Caco-2 (cell line): ENCODE results near the gene CSH1. TPM values are rescaled to one million over a fixed set of nuclear protein-coding genes. Genes with fewer than 3 reads are reported as not detected.
A peak's percentile ranks its signal among the peaks of the same experiment; 100 is the strongest.
"Not testable (repeated sequence)": the region's sequence is repeated elsewhere in the genome, so short reads cannot be mapped to it uniquely, and the experiment has no call there.

Source experiments
- BruUV-seq: library from RNA; stranded (reverse); fragments of 400-500 nt; replicated peaks from 2 replicates; lab custom pipeline; 2021; lab: Mats Ljungman, UMichigan
- CTCF ChIA-PET: fragments of 300-600 bp; sonication (Branson Sonifier 250); formaldehyde crosslinking; loops from one replicate; lab custom pipeline; 2022; ENCODE audit warnings: antibody characterized with exemption; lab: Charles Lee
- POLR2A ChIA-PET: fragments of 300-600 bp; sonication (Branson Sonifier 250); formaldehyde crosslinking; loops from one replicate; lab custom pipeline; 2022; ENCODE audit warnings: antibody characterized with exemption; lab: Charles Lee
- DNase-seq, 2 experiments: peaks; one replicate each; pipeline versions ENCODE4 v3.0.0 to v3.0.0-alpha.2; 2020 to 2022
- H3K27me3 ChIP-seq: replicated peaks from 2 replicates; pipeline ENCODE4 v1.6.0; 2011; ENCODE audit warnings: low read length; ENCODE audit not compliant: control insufficient read depth, insufficient read depth
- H3K36me3 ChIP-seq: 2 replicates; pipeline ENCODE4 v1.5.1; 2011; ENCODE audit warnings: low read length; ENCODE audit not compliant: control insufficient read depth, insufficient read depth
- H3K4me1 ChIP-seq: fragments of 250-450 bp; sonication (Bioruptor Pico); 2 replicates; pipeline ENCODE4 v1.5.1; 2020; ENCODE audit warnings: mild to moderate bottlenecking
- H3K4me3 ChIP-seq: 2 replicates; pipeline ENCODE4 v1.5.1; 2011; ENCODE audit warnings: low read depth, mild to moderate bottlenecking, control low read depth, low read length
- H3K9me3 ChIP-seq: fragments of 250-450 bp; sonication (Bioruptor Pico); 2 replicates; pipeline ENCODE4 v1.5.1; 2020; ENCODE audit warnings: mild to moderate bottlenecking, moderate library complexity
- H3K27ac Mint-ChIP-seq: one replicate; pipeline ENCODE4 v1.8.0; 2022; ENCODE audit warnings: mixed read lengths; ENCODE audit not compliant: unreplicated experiment
- H3K27me3 Mint-ChIP-seq: one replicate; pipeline ENCODE4 v1.8.0; 2022; ENCODE audit warnings: mixed read lengths; ENCODE audit not compliant: insufficient read depth, unreplicated experiment
- H3K36me3 Mint-ChIP-seq: one replicate; pipeline ENCODE4 v1.8.0; 2022; ENCODE audit warnings: mild to moderate bottlenecking, mixed read lengths; ENCODE audit not compliant: insufficient read depth, unreplicated experiment
- H3K4me1 Mint-ChIP-seq: one replicate; pipeline ENCODE4 v1.8.0; 2022; ENCODE audit warnings: low read depth, mixed read lengths; ENCODE audit not compliant: unreplicated experiment
- H3K4me3 Mint-ChIP-seq: one replicate; pipeline ENCODE4 v1.8.0; 2022; ENCODE audit warnings: mild to moderate bottlenecking, moderate library complexity, mixed read lengths; ENCODE audit not compliant: unreplicated experiment
- H3K9me3 Mint-ChIP-seq: one replicate; pipeline ENCODE4 v1.8.0; 2022; ENCODE audit warnings: mixed read lengths; ENCODE audit not compliant: unreplicated experiment
- intact Hi-C: fragments of 100-400 bp; cut with micrococcal nuclease; formaldehyde crosslinking; loops from one replicate; pipeline ENCODE4 v1.10.0; 2022; ENCODE audit not compliant: unreplicated experiment
- total RNA-seq: library from RNA; stranded (reverse); gene quantifications from 2 replicates; pipeline ENCODE4 v1.2.3, GENCODE V29; 2022
- TF ChIP-seq, protein P1 (sequence below), 2 experiments: fragments of 200-600 bp in 1 of 2; IDR thresholded peaks; 1 replicate in 1 of 2; 2 replicates in 1 of 2; pipeline versions ENCODE4 v1.5.1 to v1.8.0; 2011 to 2022; ENCODE audit warnings: antibody characterized with exemption in 1 of 2, control low read depth in 1 of 2, inconsistent platforms in 1 of 2, low read depth in 1 of 2, low read length in 1 of 2, mild to moderate bottlenecking in 1 of 2, moderate library complexity in 1 of 2; ENCODE audit not compliant: insufficient read depth in 1 of 2, severe bottlenecking in 1 of 2, unreplicated experiment in 1 of 2

The CSH1 gene
- total RNA-seq, 1 experiment from 2014 or later, result not detected

DNA sequence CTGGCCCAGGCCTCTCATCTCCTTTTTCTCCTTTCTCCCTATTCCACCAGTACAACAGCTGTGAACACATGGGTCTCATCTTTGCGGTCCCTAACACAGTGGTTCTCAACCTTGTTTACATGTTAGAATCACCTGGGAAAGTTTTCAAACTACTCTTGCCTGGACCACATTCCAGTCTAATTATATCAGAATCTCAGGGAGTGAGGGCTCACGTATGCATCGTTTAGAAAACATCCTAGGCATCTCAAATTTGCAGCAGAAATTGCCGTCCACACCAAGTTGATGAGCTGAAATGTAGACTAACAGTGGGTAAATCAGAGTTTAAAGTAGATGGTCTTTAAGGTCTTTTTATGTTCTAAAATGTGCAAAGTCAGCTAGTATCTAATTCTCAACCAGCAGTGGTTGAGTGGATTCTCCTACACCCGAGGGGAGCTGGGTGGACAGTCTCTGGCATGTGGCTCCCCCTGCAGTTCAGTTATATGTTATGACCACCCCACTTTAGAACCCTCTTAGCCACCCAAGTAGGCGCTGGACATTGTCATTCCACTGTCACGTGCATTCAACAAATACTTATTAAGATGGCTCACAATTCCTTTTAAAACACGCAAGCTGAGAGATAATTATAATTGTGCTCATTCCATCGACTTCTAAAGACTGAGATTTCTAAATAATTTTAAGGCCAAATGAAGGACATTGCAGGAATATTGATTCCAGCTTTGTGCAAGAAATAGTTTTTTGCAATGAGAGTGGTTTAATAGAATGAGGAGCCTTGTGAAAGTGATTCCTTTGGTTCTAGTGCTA, 26.7 kb downstream of the CSH1 start:
- POLR2A ChIA-PET, H3K4me1 ChIP-seq, H3K27me3 ChIP-seq, intact Hi-C loops, H3K4me3 ChIP-seq, H3K9me3 Mint-ChIP-seq, H3K9me3 ChIP-seq, H3K36me3 ChIP-seq, H3K27me3 Mint-ChIP-seq, H3K36me3 Mint-ChIP-seq, H3K4me1 Mint-ChIP-seq, H3K27ac Mint-ChIP-seq, CTCF ChIA-PET, H3K4me3 Mint-ChIP-seq, BruUV-seq: not testable (repeated sequence)
- TF ChIP-seq, protein P1, sequence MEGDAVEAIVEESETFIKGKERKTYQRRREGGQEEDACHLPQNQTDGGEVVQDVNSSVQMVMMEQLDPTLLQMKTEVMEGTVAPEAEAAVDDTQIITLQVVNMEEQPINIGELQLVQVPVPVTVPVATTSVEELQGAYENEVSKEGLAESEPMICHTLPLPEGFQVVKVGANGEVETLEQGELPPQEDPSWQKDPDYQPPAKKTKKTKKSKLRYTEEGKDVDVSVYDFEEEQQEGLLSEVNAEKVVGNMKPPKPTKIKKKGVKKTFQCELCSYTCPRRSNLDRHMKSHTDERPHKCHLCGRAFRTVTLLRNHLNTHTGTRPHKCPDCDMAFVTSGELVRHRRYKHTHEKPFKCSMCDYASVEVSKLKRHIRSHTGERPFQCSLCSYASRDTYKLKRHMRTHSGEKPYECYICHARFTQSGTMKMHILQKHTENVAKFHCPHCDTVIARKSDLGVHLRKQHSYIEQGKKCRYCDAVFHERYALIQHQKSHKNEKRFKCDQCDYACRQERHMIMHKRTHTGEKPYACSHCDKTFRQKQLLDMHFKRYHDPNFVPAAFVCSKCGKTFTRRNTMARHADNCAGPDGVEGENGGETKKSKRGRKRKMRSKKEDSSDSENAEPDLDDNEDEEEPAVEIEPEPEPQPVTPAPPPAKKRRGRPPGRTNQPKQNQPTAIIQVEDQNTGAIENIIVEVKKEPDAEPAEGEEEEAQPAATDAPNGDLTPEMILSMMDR (IDR thresholded peaks at IDR 0.05; ENCODE audit: insufficient read depth in 1 of 2, low read depth in 1 of 2, low read length in 1 of 2, severe bottlenecking in 1 of 2, unreplicated experiment in 1 of 2), result peak in 1 of 2 experiments; percentile 14
- DNase-seq, result peak in 1 of 2 experiments; percentile 25

DNA sequence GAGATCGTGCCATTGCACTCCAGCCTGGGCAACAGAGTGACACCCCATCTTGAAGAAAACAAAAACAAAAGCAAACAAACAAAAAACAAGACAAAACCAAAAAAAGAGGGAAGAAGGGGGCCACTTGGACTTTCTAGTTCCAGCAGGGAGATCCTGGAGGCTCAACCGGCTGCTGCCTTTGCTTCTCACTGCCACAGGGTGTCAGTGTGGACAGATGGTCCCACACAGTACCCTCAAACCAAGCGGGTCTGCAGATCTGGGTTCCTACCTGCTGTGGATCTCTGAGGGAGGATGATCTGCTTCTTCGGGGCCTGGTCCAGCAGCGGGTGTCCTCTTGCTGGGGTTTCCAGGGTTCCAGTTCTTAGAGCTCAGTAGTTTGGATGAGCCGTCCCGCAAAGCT, 29.7 kb downstream of the CSH1 start:
- H3K4me1 ChIP-seq, H3K36me3 ChIP-seq, H3K27me3 ChIP-seq, H3K4me3 ChIP-seq, H3K4me3 Mint-ChIP-seq, H3K9me3 ChIP-seq, POLR2A ChIA-PET, H3K4me1 Mint-ChIP-seq, BruUV-seq, H3K27ac Mint-ChIP-seq, H3K27me3 Mint-ChIP-seq, intact Hi-C loops, H3K9me3 Mint-ChIP-seq: not testable (repeated sequence)
- CTCF ChIA-PET, result interaction anchor here (0.6 to 1.1 kb wide), 3 partner anchors 10 to 18 kb away, joined by 3 to 11 read pairs (median 3); partner anchors contain the start of gene GH2
- peak in 1 of 2 experiments; percentile 47 for DNase-seq
- TF ChIP-seq, protein P1 (IDR thresholded peaks at IDR 0.05; ENCODE audit: insufficient read depth in 1 of 2, low read depth in 1 of 2, low read length in 1 of 2, severe bottlenecking in 1 of 2, unreplicated experiment in 1 of 2), result peak in 1 of 2 experiments; percentile 23
- H3K36me3 Mint-ChIP-seq, result peaks cover 26% of the 10 kb centered on the region

DNA sequence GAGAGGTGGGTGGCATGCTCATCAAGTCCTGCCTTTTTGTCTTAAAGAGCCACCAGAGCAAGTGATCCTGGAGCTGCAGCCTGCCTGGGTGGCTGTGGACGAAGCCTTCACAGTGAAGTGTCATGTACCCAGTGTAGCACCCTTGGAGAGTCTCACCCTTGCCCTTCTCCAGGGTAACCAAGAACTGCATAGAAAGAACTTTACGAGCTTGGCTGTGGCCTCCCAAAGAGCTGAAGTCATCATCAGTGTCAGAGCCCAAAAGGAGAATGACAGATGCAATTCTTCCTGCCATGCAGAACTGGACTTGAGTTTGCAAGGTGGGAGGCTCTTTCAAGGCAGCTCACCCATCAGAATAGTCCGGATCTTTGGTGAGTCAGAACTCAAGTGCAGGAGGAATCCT, 37.1 kb downstream of the CSH1 start:
- TF ChIP-seq, protein P1 (IDR thresholded peaks at IDR 0.05; ENCODE audit: insufficient read depth in 1 of 2, low read depth in 1 of 2, low read length in 1 of 2, severe bottlenecking in 1 of 2, unreplicated experiment in 1 of 2), result no peak
- Histone ChIP-seq H3K27me3 (no peaks in the 10 kb centered on the region), H3K4me1 (no peaks in the 10 kb centered on the region), H3K36me3 (peaks cover 6% of the 10 kb centered on the region), H3K9me3 (no peaks in the 10 kb centered on the region), H3K4me3 (no peak overlapping the region)
- DNase-seq, result no peak
- Mint-ChIP-seq H3K27me3 (no peaks in the 10 kb centered on the region), H3K36me3 (peaks cover 73% of the 10 kb centered on the region), H3K9me3 (no peaks in the 10 kb centered on the region), H3K4me1 (no peaks in the 10 kb centered on the region), H3K27ac (no peak overlapping the region), H3K4me3 (no peak overlapping the region)
- POLR2A ChIA-PET, result no interaction called here
- BruUV-seq, result no TSS peak
- intact Hi-C loops, result no loop called here
- CTCF ChIA-PET, result interaction anchor here (0.6 kb wide), 1 partner anchor 145 kb away, joined by 3 read pairs; no protein-coding TSS in a partner anchor

DNA sequence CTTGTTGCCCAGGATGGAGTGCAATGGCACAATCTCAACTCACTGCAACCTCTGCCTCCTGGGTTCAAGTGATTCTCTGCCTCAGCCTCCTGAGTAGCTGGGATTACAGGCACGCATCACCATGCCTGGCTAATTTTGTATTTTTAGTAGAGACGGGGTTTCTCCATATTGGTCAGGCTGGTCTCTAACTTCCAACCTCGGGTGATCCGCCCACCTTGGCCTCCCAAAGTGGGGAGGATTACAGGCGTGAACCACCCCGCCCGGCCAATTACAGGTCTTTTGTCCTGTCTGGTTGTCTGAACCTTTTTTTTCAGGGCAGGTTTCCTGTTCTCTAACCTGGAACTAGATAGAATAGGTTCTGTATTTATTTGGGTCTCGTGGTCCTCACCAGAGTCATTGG, 39.9 kb downstream of the CSH1 start:
- H3K36me3 Mint-ChIP-seq, result peaks cover 72% of the 10 kb centered on the region
- H3K36me3 ChIP-seq, H3K27ac Mint-ChIP-seq, BruUV-seq, DNase-seq, H3K4me3 Mint-ChIP-seq, POLR2A ChIA-PET, H3K9me3 ChIP-seq, H3K4me1 Mint-ChIP-seq, H3K9me3 Mint-ChIP-seq, intact Hi-C loops, H3K4me1 ChIP-seq, H3K4me3 ChIP-seq, H3K27me3 ChIP-seq, H3K27me3 Mint-ChIP-seq: not testable (repeated sequence)
- CTCF ChIA-PET, result interaction anchor here (0.7 to 1.1 kb wide), 3 partner anchors 11 to 395 kb away, joined by 3 to 5 read pairs (median 3); no protein-coding TSS in a partner anchor
